KBM-7 (cell line): ENCODE results near the gene CDH23.

ENCODE experiments used
- DNase-seq: peaks from one replicate; pipeline ENCODE4 v3.0.0-alpha.2; 2015
- in situ Hi-C: fragments of 300-500 bp; cut with MboI; formaldehyde crosslinking; loops from 2 replicates; pipeline ENCODE4 v1.14.3; 2020; ENCODE audit warnings: low sequenced_read_pairs, low pct_unique_long_range_greater_than_20kb, mixed read lengths

The CDH23 gene

DNA sequence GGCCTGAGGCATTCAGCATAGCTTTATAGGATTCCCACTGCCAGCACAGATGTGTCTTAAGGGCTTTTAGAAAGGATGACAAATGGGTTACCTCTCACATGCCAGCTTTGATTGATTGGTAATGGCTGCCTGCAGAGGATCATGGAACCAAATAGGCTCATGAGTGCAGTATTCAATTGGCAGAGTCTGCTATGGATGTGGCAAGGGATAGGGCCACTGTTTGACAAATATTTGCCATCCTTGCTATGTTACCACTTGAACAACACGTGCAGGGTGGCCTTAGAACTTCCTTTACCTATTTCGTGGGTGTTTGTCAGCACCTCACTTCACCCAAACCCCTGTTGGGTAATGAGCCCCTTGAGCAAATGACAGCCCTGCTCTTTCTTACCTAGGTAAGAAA, 183.7 kb downstream of the CDH23 start:
- DNase-seq = no peak
- in situ Hi-C loops = no loop called here

GRCh38 chr10:71580926-71581325, 184.2 kb downstream of the CDH23 start:
- in situ Hi-C loops = no loop called here

GRCh38 chr10:71581376-71581775, 184.7 kb downstream of the CDH23 start:
- no peak for DNase-seq
- in situ Hi-C loops = no loop called here

More at GRCh38 chr10:71580926-71581325, 184.2 kb downstream of the CDH23 start:
- no peak for DNase-seq

DNA sequence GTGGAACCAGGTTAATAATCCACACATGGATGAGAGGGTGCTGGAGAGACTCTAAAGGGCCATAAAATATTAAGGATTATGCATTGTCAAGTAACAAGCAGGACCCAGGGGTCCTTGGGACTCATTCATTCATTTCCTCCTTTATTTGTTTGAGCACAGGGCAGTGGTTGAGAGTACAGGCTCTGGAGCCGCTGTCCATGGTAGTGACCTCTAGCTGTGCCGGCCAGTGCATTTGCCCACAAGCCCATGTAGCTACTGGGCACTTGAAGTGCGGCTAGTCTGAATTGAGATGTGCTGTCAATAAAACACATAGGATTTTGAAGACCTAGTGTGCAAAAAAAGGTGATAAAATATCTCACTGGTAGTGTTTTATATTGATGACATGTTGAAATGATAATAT, 185.3 kb downstream of the CDH23 start:
- in situ Hi-C loops = no loop called here
- DNase-seq = no peak

- DNase-seq = no peak
- in situ Hi-C loops = no loop called here
Observed at GRCh38 chr10:71582506-71583475, 186.1 kb downstream of the CDH23 start.

DNA sequence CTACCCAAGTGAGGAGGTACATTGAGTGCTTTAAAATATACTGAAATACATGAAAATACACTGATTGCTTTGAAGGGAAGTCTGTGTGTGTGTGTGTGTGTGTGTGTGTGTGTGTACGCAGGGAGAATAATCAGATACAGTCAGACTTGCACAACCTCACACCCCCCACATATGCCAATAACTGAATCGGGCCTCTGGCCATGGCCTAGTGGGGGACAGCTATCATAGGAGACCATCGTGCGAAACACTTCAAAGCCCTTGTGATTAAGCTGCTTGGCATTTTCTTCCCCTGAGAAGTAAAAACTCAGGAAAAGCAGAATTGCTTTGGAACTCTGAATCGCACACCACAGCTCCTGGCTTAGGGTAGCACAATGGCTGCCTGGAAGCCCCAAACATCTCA, 187.7 kb downstream of the CDH23 start:
- in situ Hi-C loops = no loop called here
- no peak for DNase-seq

DNA sequence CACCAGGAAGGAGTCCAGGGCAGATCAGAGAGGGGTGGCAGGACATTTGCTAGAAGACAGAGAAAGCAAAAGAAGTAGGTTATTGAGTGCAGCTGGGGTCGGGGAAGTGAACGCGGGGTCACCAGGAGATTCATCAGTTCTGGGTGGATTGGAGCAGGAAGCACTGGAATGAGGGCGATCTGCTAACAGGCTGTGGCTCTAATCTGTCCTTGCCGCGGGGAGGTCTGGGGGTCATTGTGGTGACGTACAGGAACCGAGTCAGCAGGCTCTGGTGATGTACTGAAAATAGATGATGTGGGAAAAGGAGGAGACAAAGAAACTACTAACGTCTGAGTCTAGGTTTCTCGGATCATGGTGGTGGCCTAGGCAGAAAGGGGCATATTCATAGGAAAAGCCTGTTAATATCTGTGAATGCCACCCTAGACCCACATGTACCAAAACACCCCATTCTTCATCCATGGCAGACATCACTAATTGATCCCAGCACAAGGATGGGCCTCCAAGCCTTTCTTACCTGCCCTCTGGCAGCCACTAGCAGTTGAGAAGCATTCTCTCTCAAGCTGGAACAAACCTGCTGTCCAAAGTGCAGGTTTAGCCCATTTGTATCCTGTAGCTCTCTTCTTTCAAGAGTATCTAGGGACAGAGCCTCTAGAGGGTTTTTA, 188.3 kb downstream of the CDH23 start:
- no peak for DNase-seq
- in situ Hi-C loops = no loop called here

DNA sequence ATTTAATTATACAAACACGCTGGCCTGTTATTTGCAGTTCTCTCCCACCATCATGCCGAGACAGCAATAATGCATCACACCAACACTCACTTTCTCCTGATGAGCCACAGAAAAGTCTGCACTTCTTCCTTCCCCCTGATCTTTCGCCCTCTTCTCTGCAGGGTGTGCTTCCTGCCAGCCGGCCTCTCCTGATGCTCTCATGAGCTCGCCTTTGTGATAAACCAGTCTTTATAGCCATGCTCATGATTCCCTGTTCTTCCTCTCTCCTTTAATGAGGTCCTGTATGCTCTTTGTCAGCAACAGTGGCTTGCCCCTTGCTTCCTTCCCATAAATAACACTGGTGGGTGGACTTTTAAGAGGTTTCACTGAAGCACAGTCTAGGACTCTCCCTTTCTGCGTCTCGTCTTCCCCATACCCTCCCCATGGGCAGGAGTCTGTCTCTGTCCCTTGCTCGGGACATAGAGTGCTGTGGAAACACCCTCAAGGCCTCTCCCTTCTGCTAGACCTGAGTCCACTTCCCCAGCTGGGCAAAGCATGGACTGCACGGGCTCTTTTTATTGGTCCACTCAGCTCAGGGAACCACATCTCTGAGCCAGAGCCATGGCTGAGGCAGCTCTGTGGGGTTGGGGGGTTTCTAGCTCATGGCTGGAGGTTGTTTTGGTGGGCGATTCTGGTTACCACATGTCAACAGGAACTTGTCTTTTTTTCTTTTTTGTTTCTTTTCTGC, 189.0 kb downstream of the CDH23 start:
- DNase-seq = no peak
- in situ Hi-C loops = no loop called here

DNA sequence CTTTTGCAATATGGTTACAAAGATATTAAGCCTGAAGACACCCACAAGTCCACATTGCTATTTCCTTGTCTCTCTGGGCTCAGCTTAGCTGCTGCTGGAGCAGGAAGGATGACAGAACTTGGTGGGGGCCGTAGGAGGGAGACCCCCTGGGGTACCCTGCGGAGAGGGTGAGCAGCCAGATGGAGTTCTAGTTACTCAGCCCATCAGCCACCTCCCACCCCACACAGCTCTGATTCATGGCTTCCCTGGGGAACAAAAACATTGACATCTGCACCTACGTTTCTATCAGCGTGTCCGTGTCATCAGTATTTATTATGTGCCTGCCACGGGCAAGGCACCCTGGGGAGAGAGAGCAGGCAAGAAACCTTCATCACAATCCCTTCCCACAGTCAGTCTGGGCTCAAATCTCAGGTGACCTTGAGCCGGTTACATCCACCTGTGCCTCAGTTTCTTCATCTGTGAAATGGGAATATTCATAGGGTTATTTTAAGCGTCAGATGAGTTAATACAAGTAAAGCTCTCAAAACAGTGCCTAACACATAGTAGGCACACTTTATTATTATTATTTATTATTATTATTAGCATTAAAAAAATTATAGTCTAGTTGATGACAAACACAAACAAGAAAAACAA, 191.3 kb downstream of the CDH23 start:
- in situ Hi-C loops = no loop called here
- DNase-seq = no peak

DNA sequence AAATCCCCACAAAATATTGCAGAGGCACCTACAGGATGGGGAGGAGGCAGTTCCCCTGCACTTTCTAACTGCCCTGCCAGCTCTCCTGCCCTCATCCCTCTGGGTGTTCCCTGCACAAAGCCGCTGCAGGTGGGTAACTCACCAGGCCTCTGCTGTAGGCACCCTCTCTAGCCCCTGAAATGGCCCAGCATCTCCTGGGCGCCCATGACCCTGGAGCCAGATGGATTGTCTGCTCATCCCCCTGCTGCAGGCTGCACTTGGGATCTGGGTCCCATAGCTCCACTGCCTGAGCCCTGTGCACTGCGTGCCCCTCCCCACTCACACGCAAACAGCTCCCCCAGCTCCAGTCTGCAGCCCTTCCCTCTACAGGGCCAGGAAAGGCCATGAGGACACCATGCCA, 192.0 kb downstream of the CDH23 start:
- in situ Hi-C loops = no loop called here
- no peak for DNase-seq

DNA sequence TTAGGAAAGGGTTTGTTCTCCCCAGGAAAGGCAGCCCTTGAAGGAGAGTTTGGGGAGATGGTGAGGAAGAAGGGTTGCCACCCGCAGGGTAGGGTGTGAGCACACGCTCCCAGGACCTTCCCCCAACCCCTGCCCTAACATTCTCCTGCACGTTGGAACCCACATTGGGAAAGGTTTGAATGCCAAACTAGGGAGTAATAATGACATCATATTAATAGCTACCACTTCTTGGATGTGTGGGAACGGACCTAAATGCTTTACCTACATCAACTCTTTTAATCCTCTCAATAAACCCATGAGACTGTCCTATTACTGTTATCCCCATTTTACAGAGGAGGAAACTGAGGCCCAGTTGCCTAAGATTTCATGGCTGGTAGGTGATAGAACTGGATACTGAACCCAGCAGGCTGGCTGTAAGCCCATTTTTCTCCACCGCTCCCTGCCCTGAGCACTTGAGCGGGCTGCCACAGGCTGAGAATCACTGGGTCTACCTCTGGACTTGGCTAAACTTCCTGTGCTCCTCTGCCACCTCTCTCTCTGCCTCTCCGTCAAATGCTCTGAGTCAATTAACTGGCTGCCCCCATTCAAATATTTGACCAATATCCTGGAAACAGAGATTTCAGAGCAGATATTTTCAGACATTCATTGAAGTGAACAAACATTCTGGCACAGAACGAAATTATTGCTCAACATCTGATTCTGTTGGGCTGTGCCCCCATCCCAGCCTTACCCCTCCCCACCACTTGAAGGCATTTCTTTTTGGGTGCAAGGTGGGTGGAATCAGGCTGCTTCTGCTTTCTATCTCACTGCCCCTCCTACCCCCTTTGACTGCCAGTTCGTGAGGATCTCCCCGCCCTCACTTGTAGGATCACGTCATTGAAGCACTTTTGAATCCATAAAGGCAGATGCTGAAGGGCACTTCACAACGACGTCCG, 193.2 kb downstream of the CDH23 start:
- peak; percentile 25 for DNase-seq
- in situ Hi-C loops = no loop called here

GRCh38 chr10:71590781-71591350, 194.1 kb downstream of the CDH23 start:
- DNase-seq = no peak
- in situ Hi-C loops = no loop called here

DNA sequence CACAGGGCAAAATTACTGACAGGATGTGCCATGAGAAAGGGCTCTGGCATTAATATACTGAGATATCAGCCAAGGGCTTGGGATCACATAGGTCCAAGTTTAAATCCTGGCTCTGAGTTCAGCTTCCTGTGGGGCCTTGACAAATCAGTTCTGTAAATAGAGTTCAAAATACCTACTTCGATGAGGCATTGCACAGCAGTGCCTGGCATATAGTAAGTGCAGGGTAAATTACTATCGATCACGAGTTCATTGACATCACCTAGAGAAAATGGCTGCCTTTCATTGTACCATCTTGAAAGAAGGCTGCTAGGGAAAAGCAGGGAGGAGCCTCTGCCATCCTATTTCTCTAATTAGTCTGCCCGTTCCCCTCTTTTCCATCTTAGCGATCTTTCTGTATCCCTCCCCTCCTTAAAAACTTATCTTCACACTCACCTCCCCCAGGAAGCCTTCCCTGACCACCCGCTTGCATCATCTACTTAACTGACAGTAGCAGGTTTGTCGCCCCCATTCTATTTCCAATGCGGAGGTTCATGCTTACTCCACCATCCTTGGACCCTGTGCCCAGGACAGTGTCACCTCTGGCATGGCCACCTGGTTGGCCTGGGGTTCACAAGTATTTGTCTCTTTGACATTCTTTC, 198.3 kb downstream of the CDH23 start:
- DNase-seq = no peak
- in situ Hi-C loops = no loop called here

GRCh38 chr10:71595649-71596048, 198.9 kb downstream of the CDH23 start:
- in situ Hi-C loops = no loop called here
- DNase-seq = no peak

GRCh38 chr10:71596127-71596526, 199.4 kb downstream of the CDH23 start:
- no peak for DNase-seq
- in situ Hi-C loops = no loop called here

GRCh38 chr10:71596759-71597158, 200.0 kb downstream of the CDH23 start:
- in situ Hi-C loops = no loop called here
- DNase-seq = no peak

- in situ Hi-C loops = no loop called here
- DNase-seq = peak; percentile 75
Observed at GRCh38 chr10:71597821-71598498, 201.2 kb downstream of the CDH23 start.
